NCI-H128 (cell line): ENCODE data around the gene MRRF.
"Not testable (repeated sequence)": the region's sequence is repeated elsewhere in the genome, so short reads cannot be mapped to it uniquely, and the experiment has no call there.

ENCODE experiments used
- DNase-seq: peaks from one replicate; lab custom pipeline; 2025; ENCODE audit not compliant: unreplicated experiment; lab: John Stamatoyannopoulos, UW

MRRF gene

GRCh38 chr9:122276096-122276495 lies 11.4 kb downstream of the MRRF start:
- DNase-seq: no peak

- DNase-seq: no peak
Observed at GRCh38 chr9:122277285-122277897, 12.7 kb downstream of the MRRF start.

- no peak for DNase-seq
Observed at GRCh38 chr9:122281368-122281767, 16.7 kb downstream of the MRRF start.

GRCh38 chr9:122286764-122287163 lies 22.1 kb downstream of the MRRF start:
- no peak for DNase-seq

GRCh38 chr9:122287214-122287720 lies 22.6 kb downstream of the MRRF start:
- no peak for DNase-seq

GRCh38 chr9:122291458-122291857 lies 26.8 kb downstream of the MRRF start:
- DNase-seq: no peak

- no peak for DNase-seq
Observed at GRCh38 chr9:122294531-122294930, 29.8 kb downstream of the MRRF start.

GRCh38 chr9:122297512-122297911 lies 32.8 kb downstream of the MRRF start:
- no peak for DNase-seq

GRCh38 chr9:122302237-122303093 lies 37.8 kb downstream of the MRRF start:
- DNase-seq: no peak

- DNase-seq: no peak
Observed at GRCh38 chr9:122307061-122307460, 42.4 kb downstream of the MRRF start.

GRCh38 chr9:122307925-122308324 lies 43.2 kb downstream of the MRRF start:
- no peak for DNase-seq

- DNase-seq: no peak
Observed at GRCh38 chr9:122309861-122310260, 45.2 kb downstream of the MRRF start.

GRCh38 chr9:122314165-122314564 lies 49.5 kb downstream of the MRRF start:
- no peak for DNase-seq

GRCh38 chr9:122315534-122315933 lies 50.9 kb downstream of the MRRF start:
- DNase-seq: no peak

- no peak for DNase-seq
Observed at GRCh38 chr9:122318284-122318683, 53.6 kb downstream of the MRRF start.

- no peak for DNase-seq
Observed at GRCh38 chr9:122320413-122320881, 55.8 kb downstream of the MRRF start.

GRCh38 chr9:122322553-122322952 lies 57.9 kb downstream of the MRRF start:
- no peak for DNase-seq

- not testable (repeated sequence) for DNase-seq
Observed at GRCh38 chr9:122324665-122325064, 60.0 kb downstream of the MRRF start.

- no peak for DNase-seq
Observed at GRCh38 chr9:122325124-122325523, 60.4 kb downstream of the MRRF start.

GRCh38 chr9:122327175-122327574 lies 62.5 kb downstream of the MRRF start:
- no peak for DNase-seq

- no peak for DNase-seq
Observed at GRCh38 chr9:122329597-122329996, 64.9 kb downstream of the MRRF start.

GRCh38 chr9:122330466-122330865 lies 65.8 kb downstream of the MRRF start:
- DNase-seq: not testable (repeated sequence)
